ENCODE data around the gene RNF41.
"Not testable (repeated sequence)": the region's sequence is repeated elsewhere in the genome, so short reads cannot be mapped to it uniquely, and the experiment has no call there.

The RNF41 gene

GRCh38 chr12:56206452-56207166 is 15.1 kb downstream of the RNF41 start:
- peak; percentile 35 for DNase-seq

GRCh38 chr12:56205445-56205844 is 16.3 kb downstream of the RNF41 start:
- DNase-seq, result no peak

- no peak for DNase-seq
Observed at GRCh38 chr12:56204275-56204674, 17.4 kb downstream of the RNF41 start.

- no peak for DNase-seq
Observed at GRCh38 chr12:56202838-56203237, 18.9 kb downstream of the RNF41 start.

- DNase-seq, result no peak
Observed at GRCh38 chr12:56202366-56202765, 19.4 kb downstream of the RNF41 start.

- no peak for DNase-seq
Observed at GRCh38 chr12:56198836-56199235, 22.9 kb downstream of the RNF41 start.

GRCh38 chr12:56197921-56198635 is 23.6 kb downstream of the RNF41 start:
- no peak for DNase-seq

GRCh38 chr12:56196818-56197550 is 24.7 kb downstream of the RNF41 start:
- DNase-seq, result not testable (repeated sequence)

- peak; percentile 81 for DNase-seq
Observed at GRCh38 chr12:56193025-56193578, 28.6 kb downstream of the RNF41 start.

- no peak for DNase-seq
Observed at GRCh38 chr12:56192582-56192981, 29.1 kb downstream of the RNF41 start.

- no peak for DNase-seq
Observed at GRCh38 chr12:56190695-56191155, 31.0 kb downstream of the RNF41 start.

GRCh38 chr12:56189918-56190694 is 31.6 kb downstream of the RNF41 start:
- peak; percentile 77 for DNase-seq

- DNase-seq, result peak; percentile 80
Observed at GRCh38 chr12:56189099-56189917, 32.4 kb downstream of the RNF41 start, which contains the start of gene SMARCC2. SMARCC2 (minus strand) TSS chr12:56189483; CDS start chr12:56189461, 22 bp downstream.

- no peak for DNase-seq
Observed at GRCh38 chr12:56188778-56189098, 33.0 kb downstream of the RNF41 start.

GRCh38 chr12:56188131-56188777 is 33.5 kb downstream of the RNF41 start:
- DNase-seq, result peak; percentile 12

GRCh38 chr12:56186957-56187356 is 34.8 kb downstream of the RNF41 start:
- DNase-seq, result no peak

GRCh38 chr12:56178347-56178746 is 43.4 kb downstream of the RNF41 start:
- DNase-seq, result no peak

GRCh38 chr12:56172839-56173238 is 48.9 kb downstream of the RNF41 start:
- DNase-seq, result no peak

GRCh38 chr12:56169229-56169759 is 52.4 kb downstream of the RNF41 start:
- no peak for DNase-seq

GRCh38 chr12:56165369-56165768 is 56.4 kb downstream of the RNF41 start:
- DNase-seq, result no peak

GRCh38 chr12:56164345-56164729 is 57.4 kb downstream of the RNF41 start:
- DNase-seq, result no peak

All from MV-4-11 (cell line).